Measurements from ENCODE around the gene GBP4. TPM values are rescaled to one million over a fixed set of nuclear protein-coding genes. Genes with fewer than 3 reads are reported as not detected.

GBP4 gene
- total and polyA plus RNA-seq, 9 of the 15 experiments (the other 6 are each of a cell fraction or from before 2014, with no cell fraction given): 0.04 to 0.40 (median 0.11) TPM

GRCh38 chr1:89201106-89201794 lies 2.5 kb upstream of the GBP4 start:
- H3K4me1 ChIP-seq (replicated peaks in 1 of 2; ENCODE audit: control insufficient read depth in 2 of 2, insufficient read depth in 2 of 2, low read length in 2 of 2): no peaks in the 10 kb centered on the region

More at GRCh38 chr1:89201106-89201794, 2.5 kb upstream of the GBP4 start:
- Histone ChIP-seq H3K9ac (ENCODE audit: insufficient read depth in 1 of 2, low read depth in 2 of 2, low read length in 2 of 2) (no peak overlapping the region), H3K9me3 (replicated peaks; ENCODE audit: control insufficient read depth, insufficient read depth, low read depth, low read length) (no peaks in the 10 kb centered on the region), H2AFZ (ENCODE audit: low read depth, low read length) (no peak overlapping the region), H3K4me3 (no peak overlapping the region), H3K36me3 (ENCODE audit: control insufficient read depth, insufficient read depth, low read length) (no peaks in the 10 kb centered on the region), H3K27ac (ENCODE audit: extremely low read depth, low read depth, low read length) (no peak overlapping the region), H3K4me2 (ENCODE audit: insufficient read depth, low read length) (no peak overlapping the region), H4K20me1 (replicated peaks; ENCODE audit: control insufficient read depth, insufficient read depth, low read length) (no peaks in the 10 kb centered on the region), H3K27me3 (ENCODE audit: control insufficient read depth in 2 of 2, insufficient read depth in 2 of 2, low read length in 2 of 2) (peaks cover 5 to 8% of the 10 kb centered on the region in 2 experiments; a peak in 2 of 5 replicates), H3K9me1 (ENCODE audit: control insufficient read depth, insufficient read depth, low read length) (no peaks in the 10 kb centered on the region), H3K79me2 (ENCODE audit: control insufficient read depth, insufficient read depth, low read length) (no peaks in the 10 kb centered on the region)
- in situ Hi-C loops (cut with MboI): no loop called here
- intact Hi-C loops (cut with micrococcal nuclease): no loop called here
- no peak for DNase-seq (ENCODE audit: extremely low read depth in 1 of 4, low spot score in 3 of 4)
- ChIA-PET POLR2A (no interaction called here), CTCF (ENCODE audit: low intra/inter-chr PET ratio) (no interaction called here)
- no peak for FAIRE-seq
- no peak for TF ChIP-seq ZNF354B (CRISPR knock-in tag; IDR thresholded peaks at IDR 0.05)
- TF ChIP-seq CEBPZ (IDR thresholded peaks at IDR 0.05; ENCODE audit: borderline replicate concordance, low read depth, low read length): no peak
- no peak for TF ChIP-seq ZKSCAN1 (IDR thresholded peaks at IDR 0.05; ENCODE audit: low read depth, low read length)
- no peak for TF ChIP-seq CAMTA2 (CRISPR knock-in tag; conservative IDR thresholded peaks at IDR 0.05)
- no peak for TF ChIP-seq ZNF707 (CRISPR knock-in tag; conservative IDR thresholded peaks at IDR 0.05)
- TF ChIP-seq SRF (CRISPR knock-in tag; IDR thresholded peaks at IDR 0.05): no peak
- TF ChIP-seq TAF7 (tag; IDR thresholded peaks at IDR 0.05): no peak
- ATAC-seq: no peak
- BruUV-seq (replicated peaks): no TSS peak
- 0% methylated on average over 4 of the region's 4 CpGs for WGBS (ENCODE audit: insufficient coverage, low coverage, missing lambda C conversion rate)

Measured in K562 (cell line).